HG03175 (cell line): ENCODE data around the gene PLA2R1.
"Not testable (repeated sequence)": the region's sequence is repeated elsewhere in the genome, so short reads cannot be mapped to it uniquely, and the experiment has no call there.

Experiments
- ATAC-seq: cut with Tn5 transposase; IDR thresholded peaks from one replicate; pipeline ENCODE4 v1.9.1; 2021; ENCODE audit warnings: mild to moderate bottlenecking, moderate library complexity; ENCODE audit not compliant: unreplicated experiment

The PLA2R1 gene

DNA sequence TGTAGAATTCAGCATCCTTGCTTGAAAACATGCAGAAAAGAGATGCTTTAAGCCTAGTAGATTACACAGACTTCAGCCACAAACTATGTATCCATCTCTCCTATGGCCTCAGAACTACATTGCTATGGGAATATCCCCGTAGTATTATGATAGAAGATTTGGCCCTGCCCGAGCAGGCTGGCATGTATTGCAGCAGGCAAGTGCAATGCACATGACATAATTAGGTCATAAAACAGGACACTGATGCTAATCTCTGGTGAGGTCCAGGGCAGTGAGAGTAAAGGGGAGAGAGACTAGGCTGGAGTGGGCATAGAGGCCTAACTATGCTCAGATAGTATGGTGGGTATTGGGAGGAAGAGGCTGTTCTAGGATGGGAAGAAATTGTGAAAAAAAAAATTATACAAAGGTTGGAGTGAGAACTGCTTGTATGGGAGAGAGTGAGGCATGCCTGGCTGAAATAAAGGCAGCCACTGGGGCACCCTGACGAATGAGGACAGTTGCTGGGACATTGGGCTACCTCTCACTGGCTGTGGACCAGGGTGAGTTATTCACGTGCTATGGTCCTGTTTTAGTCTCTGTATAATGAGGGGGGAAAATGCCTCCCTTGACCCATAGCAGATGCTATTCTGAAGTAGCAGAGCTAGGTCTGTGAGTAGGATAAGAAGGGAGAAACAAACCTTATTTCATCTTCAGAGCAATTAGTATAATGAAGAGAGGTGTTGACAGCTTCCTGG is 1.6 kb upstream of the PLA2R1 start:
- ATAC-seq: no peak

GRCh38 chr2:160063271-160063670 is 856 bp upstream of the PLA2R1 start:
- no peak for ATAC-seq

DNA sequence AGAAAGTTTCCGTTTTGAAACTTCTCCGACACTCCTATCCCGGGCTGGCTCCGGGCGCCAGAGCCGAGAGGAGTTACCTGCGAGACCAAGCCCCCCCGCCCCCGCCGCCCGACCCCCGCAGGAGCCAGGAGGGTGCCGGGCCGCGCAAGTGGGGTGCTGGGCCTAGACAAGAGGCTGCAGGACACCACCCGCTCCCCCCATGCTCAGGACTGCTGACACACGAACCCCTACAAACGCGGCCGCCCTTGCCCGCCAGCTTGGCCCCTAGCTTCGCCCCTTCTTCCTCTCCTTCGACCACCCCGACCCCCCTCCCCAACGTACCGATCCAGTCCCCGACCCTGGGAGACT is 497 bp downstream of the PLA2R1 start:
- no peak for ATAC-seq

- ATAC-seq: no peak
These were observed 882 bp downstream of the PLA2R1 start for GRCh38 chr2:160061533-160061932.

- no peak for ATAC-seq
These were observed 2.1 kb downstream of the PLA2R1 start for GRCh38 chr2:160060297-160060696.

DNA sequence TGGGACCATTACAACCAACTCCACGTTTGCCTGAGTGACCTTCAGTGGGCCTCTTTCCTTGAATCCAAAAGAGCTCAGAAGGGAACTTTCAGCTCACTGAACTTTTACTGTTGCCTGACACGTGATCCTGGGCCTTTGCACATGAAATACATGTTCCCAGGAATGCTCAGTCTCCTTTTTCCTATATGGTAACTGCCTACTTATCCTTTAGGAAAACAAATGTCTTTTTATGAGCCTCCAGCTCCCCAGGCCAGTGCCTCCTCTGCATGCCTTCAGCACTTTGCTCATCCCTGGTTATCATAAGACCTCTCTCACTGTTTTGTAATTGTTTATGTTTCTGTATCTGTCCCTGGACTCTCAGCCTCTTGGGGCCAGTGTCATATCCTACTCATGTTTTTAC is 5.1 kb downstream of the PLA2R1 start:
- ATAC-seq: no peak

- ATAC-seq: no peak
These were observed 6.7 kb downstream of the PLA2R1 start for GRCh38 chr2:160055726-160056108.

GRCh38 chr2:160054984-160055725 is 7.3 kb downstream of the PLA2R1 start:
- ATAC-seq: no peak

- ATAC-seq: no peak
These were observed 8.5 kb downstream of the PLA2R1 start for GRCh38 chr2:160053946-160054345.

- no peak for ATAC-seq
These were observed 9.9 kb downstream of the PLA2R1 start for GRCh38 chr2:160052531-160052930.

- no peak for ATAC-seq
These were observed 11.0 kb downstream of the PLA2R1 start for GRCh38 chr2:160051371-160051800.

DNA sequence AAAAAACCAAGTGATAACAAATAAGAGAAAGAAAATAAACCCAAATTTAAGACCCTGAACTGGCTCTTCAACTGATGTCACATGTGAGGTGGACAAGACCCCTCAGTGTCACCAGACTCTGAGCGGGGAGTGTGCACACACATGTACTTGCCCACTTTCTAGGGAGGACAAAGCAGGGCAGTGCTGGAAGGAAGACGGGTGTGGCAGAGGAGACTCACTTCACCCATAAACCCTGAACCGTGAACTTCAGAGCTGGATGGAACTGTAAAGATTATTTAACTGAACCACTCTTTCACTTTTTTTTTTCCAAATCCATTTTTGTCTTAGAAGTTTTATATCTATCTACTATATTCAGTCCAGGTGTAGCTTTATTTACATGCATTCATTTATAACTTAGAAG is 12.3 kb downstream of the PLA2R1 start:
- no peak for ATAC-seq

GRCh38 chr2:160045703-160046210 is 16.7 kb downstream of the PLA2R1 start:
- ATAC-seq: no peak

GRCh38 chr2:160044728-160045127 is 17.7 kb downstream of the PLA2R1 start:
- ATAC-seq: no peak

GRCh38 chr2:160043265-160043664 is 19.1 kb downstream of the PLA2R1 start:
- no peak for ATAC-seq

- ATAC-seq: no peak
These were observed 20.4 kb downstream of the PLA2R1 start for GRCh38 chr2:160042054-160042453.

- ATAC-seq: no peak
These were observed 21.3 kb downstream of the PLA2R1 start for GRCh38 chr2:160041091-160041490.

DNA sequence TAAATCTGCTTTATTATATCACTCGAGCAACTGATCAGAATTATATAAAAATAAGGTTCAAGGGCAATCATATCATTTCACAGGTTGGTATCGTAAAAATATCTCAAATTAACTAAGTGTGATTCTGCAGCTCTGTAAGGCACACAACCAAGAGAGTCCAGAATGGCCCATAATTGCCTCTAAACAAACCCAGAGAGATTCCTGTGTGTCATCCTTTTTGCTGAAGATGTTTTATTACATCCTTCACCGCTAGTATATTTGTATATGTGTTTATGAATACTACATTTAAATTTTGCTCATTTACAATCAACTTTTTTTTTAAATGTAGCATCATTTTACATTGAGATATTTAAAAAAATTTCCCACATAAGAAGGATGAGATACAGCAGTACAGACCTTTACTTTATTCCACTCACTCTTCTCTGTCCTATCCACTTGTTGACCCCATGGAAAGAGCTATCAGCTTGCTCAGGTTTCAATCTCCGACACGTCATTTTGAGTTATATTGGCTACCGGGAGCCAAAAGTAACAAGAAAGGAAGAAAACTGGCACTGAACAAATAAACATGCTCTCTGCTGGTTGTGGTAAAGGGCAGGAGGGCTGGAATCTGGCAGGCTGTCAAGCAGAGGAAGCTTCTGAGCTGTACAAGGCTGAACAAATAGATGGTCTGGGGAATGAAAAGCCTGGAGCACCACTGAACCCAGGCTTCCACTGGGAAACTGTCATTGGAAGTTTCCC is 23.1 kb downstream of the PLA2R1 start:
- no peak for ATAC-seq

GRCh38 chr2:160038662-160039061 is 23.8 kb downstream of the PLA2R1 start:
- not testable (repeated sequence) for ATAC-seq

DNA sequence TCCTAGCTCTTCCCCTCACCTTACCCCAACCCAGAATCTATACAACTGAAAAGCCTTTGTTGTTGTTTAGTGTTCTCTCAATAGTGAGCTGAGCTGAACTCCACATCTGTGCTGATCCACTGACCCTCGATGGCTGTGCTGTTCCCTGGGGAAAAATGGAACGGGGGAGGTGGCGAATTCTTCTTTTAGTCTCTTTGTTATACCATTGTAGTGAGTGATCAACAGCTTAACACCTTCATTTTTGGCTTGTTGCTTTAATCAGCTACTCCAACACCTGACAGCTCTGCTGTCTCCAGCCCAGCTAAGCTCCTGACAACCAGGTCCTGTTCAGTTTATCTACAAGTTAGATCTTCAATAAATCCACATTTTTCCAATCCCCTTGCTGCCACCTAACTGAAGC is 25.7 kb downstream of the PLA2R1 start:
- no peak for ATAC-seq

DNA sequence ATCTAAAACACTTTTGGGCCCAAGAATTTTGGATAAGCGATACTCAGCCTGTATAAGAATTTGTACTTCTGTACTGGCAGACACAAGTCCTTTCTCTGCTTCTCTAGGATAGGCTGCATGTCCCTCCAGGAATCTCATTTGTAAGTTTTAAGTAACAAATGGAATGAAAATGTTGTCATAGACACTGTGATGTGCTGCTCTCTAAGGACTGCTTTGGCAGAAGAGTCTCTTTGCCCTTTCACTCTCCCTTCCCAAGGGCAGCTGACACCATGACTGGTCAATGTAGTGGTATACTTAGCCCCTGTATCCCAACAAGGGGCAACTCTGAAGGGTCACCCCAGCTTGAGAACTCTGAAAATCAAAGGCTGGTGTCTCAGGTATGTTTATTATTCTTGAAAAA is 27.3 kb downstream of the PLA2R1 start:
- no peak for ATAC-seq

GRCh38 chr2:160034396-160034795 is 28.0 kb downstream of the PLA2R1 start:
- no peak for ATAC-seq
